Measurements from ENCODE around the gene DNM3.

Gene DNM3

DNA sequence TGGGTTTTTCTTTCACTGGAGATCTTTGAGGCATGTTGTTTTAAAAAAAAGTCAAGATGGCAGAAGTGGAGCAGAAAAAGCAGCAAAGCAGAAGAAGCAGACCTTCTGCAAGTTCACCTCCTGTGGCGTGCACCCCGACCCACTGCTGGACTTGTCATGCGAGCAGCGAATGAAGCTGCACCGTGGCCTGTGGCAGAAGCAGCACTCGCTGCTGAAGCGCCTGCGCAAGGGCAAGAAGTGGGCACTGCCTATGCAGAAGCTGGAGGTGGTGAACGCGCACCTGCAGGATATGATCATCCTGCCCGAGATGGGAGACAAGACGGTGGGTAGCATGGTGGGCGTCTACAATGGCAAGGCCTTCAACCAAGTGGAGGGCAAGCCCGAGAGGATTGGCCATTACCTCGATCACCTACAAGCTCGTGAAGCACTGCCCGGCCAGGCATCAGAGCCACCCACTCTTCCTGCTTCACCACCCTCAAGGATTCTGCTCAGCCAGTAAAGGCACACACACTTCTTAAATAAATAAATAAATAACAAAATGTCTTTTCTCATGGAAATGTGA is 37.8 kb upstream of the DNM3 start:
- no peak overlapping the region for H3K27ac ChIP-seq
- TF ChIP-seq, protein P1, sequence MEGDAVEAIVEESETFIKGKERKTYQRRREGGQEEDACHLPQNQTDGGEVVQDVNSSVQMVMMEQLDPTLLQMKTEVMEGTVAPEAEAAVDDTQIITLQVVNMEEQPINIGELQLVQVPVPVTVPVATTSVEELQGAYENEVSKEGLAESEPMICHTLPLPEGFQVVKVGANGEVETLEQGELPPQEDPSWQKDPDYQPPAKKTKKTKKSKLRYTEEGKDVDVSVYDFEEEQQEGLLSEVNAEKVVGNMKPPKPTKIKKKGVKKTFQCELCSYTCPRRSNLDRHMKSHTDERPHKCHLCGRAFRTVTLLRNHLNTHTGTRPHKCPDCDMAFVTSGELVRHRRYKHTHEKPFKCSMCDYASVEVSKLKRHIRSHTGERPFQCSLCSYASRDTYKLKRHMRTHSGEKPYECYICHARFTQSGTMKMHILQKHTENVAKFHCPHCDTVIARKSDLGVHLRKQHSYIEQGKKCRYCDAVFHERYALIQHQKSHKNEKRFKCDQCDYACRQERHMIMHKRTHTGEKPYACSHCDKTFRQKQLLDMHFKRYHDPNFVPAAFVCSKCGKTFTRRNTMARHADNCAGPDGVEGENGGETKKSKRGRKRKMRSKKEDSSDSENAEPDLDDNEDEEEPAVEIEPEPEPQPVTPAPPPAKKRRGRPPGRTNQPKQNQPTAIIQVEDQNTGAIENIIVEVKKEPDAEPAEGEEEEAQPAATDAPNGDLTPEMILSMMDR (IDR thresholded peaks at IDR 0.05) = no peak
- DNase-seq (ENCODE audit: low spot score) = no peak
- H3K4me3 ChIP-seq = no peak overlapping the region

DNA sequence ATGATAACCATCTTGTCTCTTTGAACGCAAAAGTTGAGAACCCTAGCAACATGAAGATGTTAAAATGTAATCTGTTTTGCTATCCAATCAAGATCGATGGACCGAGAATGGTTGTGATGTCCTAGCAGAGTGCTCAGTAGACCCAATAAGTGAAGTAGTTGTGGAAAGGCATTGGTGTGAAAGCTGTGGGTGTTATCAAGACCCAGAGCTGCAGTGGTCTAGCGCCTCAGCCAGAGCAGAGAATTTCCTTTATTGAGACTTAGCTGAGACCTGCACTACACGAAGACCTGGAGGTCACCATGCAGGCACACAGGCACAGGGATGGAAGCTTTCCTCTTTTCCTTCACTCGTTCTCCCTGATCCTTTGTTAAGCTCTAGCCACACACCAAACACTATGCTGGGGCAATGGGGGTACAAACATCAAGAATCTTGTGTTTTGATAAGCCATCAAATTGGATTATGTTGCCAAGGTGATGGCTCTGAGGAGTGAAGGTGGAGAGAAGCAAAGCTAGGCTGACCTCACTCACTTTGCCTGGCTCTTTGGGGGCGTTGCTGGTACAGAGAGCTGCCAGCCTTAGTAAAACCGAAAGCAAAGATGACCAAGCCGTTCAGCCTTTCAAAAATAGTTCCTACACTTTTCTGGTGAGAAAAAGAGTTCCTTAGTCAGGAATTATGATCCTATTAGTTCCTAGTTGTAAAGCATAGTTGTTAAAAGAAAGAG is 35.7 kb upstream of the DNM3 start:
- no peak overlapping the region for H3K27ac ChIP-seq
- DNase-seq (ENCODE audit: low spot score) = no peak
- H3K4me3 ChIP-seq = peak overlapping the region; percentile 32
- TF ChIP-seq, protein P1 (IDR thresholded peaks at IDR 0.05) = no peak

DNA sequence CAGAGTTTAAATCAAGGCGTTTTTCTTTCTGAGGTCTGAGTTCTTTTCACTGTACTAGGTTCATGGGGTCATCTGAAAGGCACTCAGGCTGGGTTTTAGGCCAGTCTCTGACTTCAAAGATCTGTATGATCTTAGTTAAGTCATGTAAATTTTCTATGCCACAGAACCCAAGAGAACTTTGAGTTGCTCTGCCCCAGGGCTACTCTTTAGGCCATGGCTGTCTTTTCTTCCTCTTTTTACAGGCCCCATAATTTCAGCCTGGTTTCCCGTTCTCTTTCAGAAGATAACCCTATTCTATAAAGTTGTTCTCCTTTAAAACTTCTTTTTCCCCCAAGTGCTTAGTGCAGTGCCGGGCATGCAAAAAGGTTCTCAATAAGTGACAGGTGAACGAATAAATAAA is 33.7 kb upstream of the DNM3 start:
- TF ChIP-seq, protein P1 (IDR thresholded peaks at IDR 0.05) = no peak
- no peak for DNase-seq (ENCODE audit: low spot score)
- H3K4me3 ChIP-seq = no peak overlapping the region
- H3K27ac ChIP-seq = no peak overlapping the region

DNA sequence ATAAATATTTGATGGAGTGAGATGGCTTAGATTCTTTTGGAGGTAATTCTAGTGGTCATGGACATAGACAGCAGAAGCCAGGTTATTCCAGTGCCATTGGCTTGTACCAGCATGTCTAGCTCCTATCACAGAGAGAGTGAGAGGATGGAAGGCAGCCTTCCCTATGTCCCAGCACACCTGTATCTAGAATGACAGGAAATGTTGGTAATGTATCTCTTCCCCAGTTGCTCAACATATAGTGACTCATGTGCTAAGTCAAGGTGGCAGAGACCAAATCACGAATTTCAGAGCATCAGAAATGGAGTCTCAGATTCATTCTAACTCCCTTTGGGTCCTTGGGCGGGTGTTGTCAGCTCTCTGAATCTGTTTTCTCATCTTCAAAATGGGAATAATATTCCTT is 31.5 kb upstream of the DNM3 start:
- TF ChIP-seq, protein P1 (IDR thresholded peaks at IDR 0.05) = no peak
- DNase-seq (ENCODE audit: low spot score) = no peak
- Histone ChIP-seq H3K4me3 (no peak overlapping the region), H3K27ac (no peak overlapping the region)

DNA sequence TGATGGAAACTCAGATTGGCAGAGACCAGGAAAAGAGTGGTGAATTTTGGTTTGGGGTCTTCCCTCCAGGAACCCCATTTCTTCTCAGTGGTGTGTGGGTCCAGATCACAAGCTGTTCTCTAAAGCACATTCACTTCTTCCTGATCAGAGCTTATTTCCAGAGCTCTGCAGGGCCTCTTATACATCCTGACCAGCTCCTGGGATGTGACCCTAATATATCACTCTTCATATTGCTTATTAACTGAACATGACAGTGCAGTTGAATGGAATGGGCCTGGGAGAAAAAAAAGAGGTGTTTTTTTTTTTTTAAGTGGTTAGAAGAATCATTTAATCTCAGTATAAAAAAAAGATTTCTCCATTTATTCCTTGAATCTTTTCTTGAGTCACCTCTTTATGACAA is 29.6 kb upstream of the DNM3 start:
- no peak overlapping the region for H3K4me3 ChIP-seq
- TF ChIP-seq, protein P1 (IDR thresholded peaks at IDR 0.05) = no peak
- H3K27ac ChIP-seq = no peak overlapping the region
- DNase-seq (ENCODE audit: low spot score) = no peak

DNA sequence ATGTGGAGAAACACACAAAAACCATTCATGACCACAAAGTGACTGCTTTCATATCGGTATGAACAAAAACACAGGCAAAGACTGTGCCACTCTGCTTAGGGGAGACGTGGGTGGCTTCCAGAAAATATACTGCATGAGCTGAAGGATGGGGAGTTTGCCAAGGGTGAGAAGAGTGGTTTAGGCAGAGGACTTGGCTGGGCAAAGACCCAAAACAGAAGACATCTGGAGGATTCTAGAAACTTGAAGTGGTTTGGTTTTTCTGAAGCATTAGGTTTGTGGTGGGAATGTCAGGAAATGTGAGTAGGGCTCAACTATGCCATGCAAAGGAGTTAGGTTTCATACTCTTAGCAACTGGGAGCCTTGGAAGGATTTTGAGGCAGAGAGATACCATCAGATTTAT is 26.6 kb upstream of the DNM3 start:
- Histone ChIP-seq H3K4me3 (no peak overlapping the region), H3K27ac (no peak overlapping the region)
- TF ChIP-seq, protein P1 (IDR thresholded peaks at IDR 0.05) = no peak
- no peak for DNase-seq (ENCODE audit: low spot score)

DNA sequence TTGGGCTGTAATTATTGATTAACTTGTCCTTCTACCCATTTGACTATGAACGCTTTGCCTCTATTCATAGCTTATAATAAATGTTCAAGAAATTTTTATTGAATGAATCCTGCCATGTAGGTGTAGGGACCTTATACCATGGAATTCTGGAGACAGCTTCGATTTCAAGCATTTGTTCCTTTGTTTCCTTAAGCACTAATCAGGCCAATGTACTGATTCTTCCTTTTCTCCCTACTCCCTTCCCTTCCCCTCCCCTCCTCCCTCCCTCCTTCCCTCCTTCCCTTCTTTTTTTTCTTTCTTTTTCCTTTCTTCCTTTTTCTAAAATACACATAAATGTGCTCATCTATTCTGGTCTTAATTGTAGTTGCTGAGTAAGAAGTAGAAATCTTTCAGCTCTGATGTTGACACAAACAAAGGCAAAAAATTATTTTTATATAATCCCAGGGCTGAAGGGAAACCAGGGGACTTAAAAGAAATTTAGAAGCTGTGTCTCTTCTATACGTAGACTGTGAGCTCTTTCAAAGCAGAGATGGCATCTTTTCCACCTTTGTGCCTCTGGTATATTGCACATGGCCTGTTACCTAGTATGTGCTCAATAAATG is 24.9 kb upstream of the DNM3 start:
- no peak overlapping the region for H3K27ac ChIP-seq
- DNase-seq (ENCODE audit: low spot score) = no peak
- TF ChIP-seq, protein P1 (IDR thresholded peaks at IDR 0.05) = no peak
- H3K4me3 ChIP-seq = no peak overlapping the region

Measured in coronary artery (tissue), 2 donors.